ENCODE data around the gene CTU2.
A peak's percentile ranks its signal among the peaks of the same experiment; 100 is the strongest.

Gene CTU2

GRCh38 chr16:88703486-88704309 lies 2.6 kb upstream of the CTU2 start:
- Histone ChIP-seq H3K56ac (ENCODE audit: low read length) (no peak overlapping the region), H3K27ac (ENCODE audit: low read depth, low read length) (no peak overlapping the region), H3K4ac (ENCODE audit: low read depth, low read length) (no peak overlapping the region), H3K18ac (ENCODE audit: low read length) (no peak overlapping the region), H3K27me3 (ENCODE audit: insufficient read depth, low read length, poor library complexity) (no peaks in the 10 kb centered on the region), H3K23ac (ENCODE audit: low read length) (no peak overlapping the region), H2BK5ac (ENCODE audit: low read length) (no peak overlapping the region), H2AK5ac (ENCODE audit: low read length) (no peak overlapping the region), H4K5ac (ENCODE audit: low read length) (no peak overlapping the region), H3K36me3 (ENCODE audit: control insufficient read depth, insufficient read depth, low read length) (no peaks in the 10 kb centered on the region), H2BK15ac (replicated peaks; ENCODE audit: low read depth) (no peak overlapping the region), H3K4me3 (ENCODE audit: low read length) (no peak overlapping the region), H3K79me1 (ENCODE audit: low read length) (peaks cover 17% of the 10 kb centered on the region), H4K8ac (ENCODE audit: low read depth, low read length) (no peak overlapping the region), H3K4me2 (ENCODE audit: low read length) (no peak overlapping the region), H3K4me1 (ENCODE audit: control insufficient read depth, low read depth, low read length) (no peaks in the 10 kb centered on the region), H2BK120ac (ENCODE audit: low read depth, low read length) (no peak overlapping the region), H3K9ac (ENCODE audit: low read length) (no peak overlapping the region), H3K79me2 (ENCODE audit: control insufficient read depth, insufficient read depth, low read length) (peaks cover 8% of the 10 kb centered on the region)
- no peak for DNase-seq
- WGBS (ENCODE audit: extremely low coverage, insufficient coverage, low lambda C conversion rate), result no CpG with 5 or more reads among the region's 26 CpGs

GRCh38 chr16:88705076-88705684 lies 1.1 kb upstream of the CTU2 start:
- Histone ChIP-seq H3K4me1 (ENCODE audit: control insufficient read depth, low read depth, low read length) (no peaks in the 10 kb centered on the region), H3K4ac (ENCODE audit: low read depth, low read length) (no peak overlapping the region), H2BK15ac (replicated peaks; ENCODE audit: low read depth) (no peak overlapping the region), H3K27ac (ENCODE audit: low read depth, low read length) (no peak overlapping the region), H2BK120ac (ENCODE audit: low read depth, low read length) (no peak overlapping the region), H2BK5ac (ENCODE audit: low read length) (no peak overlapping the region), H3K9ac (ENCODE audit: low read length) (peak overlapping the region; percentile 80), H2AK5ac (ENCODE audit: low read length) (no peak overlapping the region), H4K8ac (ENCODE audit: low read depth, low read length) (no peak overlapping the region), H3K4me3 (ENCODE audit: low read length) (peak overlapping the region; percentile 79), H3K79me1 (ENCODE audit: low read length) (peaks cover 18% of the 10 kb centered on the region), H3K18ac (ENCODE audit: low read length) (no peak overlapping the region), H3K27me3 (ENCODE audit: insufficient read depth, low read length, poor library complexity) (no peaks in the 10 kb centered on the region), H3K79me2 (ENCODE audit: control insufficient read depth, insufficient read depth, low read length) (peaks cover 8% of the 10 kb centered on the region), H4K5ac (ENCODE audit: low read length) (no peak overlapping the region), H3K23ac (ENCODE audit: low read length) (no peak overlapping the region), H3K36me3 (ENCODE audit: control insufficient read depth, insufficient read depth, low read length) (no peaks in the 10 kb centered on the region), H3K56ac (ENCODE audit: low read length) (peak overlapping the region; percentile 86), H3K4me2 (ENCODE audit: low read length) (peak overlapping the region; percentile 85)
- no peak for DNase-seq
- no CpG with 5 or more reads among the region's 9 CpGs for WGBS (ENCODE audit: extremely low coverage, insufficient coverage, low lambda C conversion rate)

- Histone ChIP-seq H3K27me3 (ENCODE audit: insufficient read depth, low read length, poor library complexity) (no peaks in the 10 kb centered on the region), H3K18ac (ENCODE audit: low read length) (peak overlapping the region; percentile 81), H3K36me3 (ENCODE audit: control insufficient read depth, insufficient read depth, low read length) (no peaks in the 10 kb centered on the region), H4K5ac (ENCODE audit: low read length) (no peak overlapping the region), H3K79me1 (ENCODE audit: low read length) (peaks cover 18% of the 10 kb centered on the region), H3K79me2 (ENCODE audit: control insufficient read depth, insufficient read depth, low read length) (peaks cover 8% of the 10 kb centered on the region), H2BK15ac (replicated peaks; ENCODE audit: low read depth) (no peak overlapping the region), H4K8ac (ENCODE audit: low read depth, low read length) (no peak overlapping the region), H2BK5ac (ENCODE audit: low read length) (no peak overlapping the region), H3K56ac (ENCODE audit: low read length) (peak overlapping the region; percentile 86), H3K4me3 (ENCODE audit: low read length) (peak overlapping the region; percentile 79), H3K23ac (ENCODE audit: low read length) (no peak overlapping the region), H2BK120ac (ENCODE audit: low read depth, low read length) (no peak overlapping the region), H3K4me1 (ENCODE audit: control insufficient read depth, low read depth, low read length) (no peaks in the 10 kb centered on the region), H3K27ac (ENCODE audit: low read depth, low read length) (no peak overlapping the region), H3K9ac (ENCODE audit: low read length) (peak overlapping the region; percentile 80), H3K4ac (ENCODE audit: low read depth, low read length) (peak overlapping the region; percentile 22), H2AK5ac (ENCODE audit: low read length) (no peak overlapping the region), H3K4me2 (ENCODE audit: low read length) (peak overlapping the region; percentile 85)
- DNase-seq, result no peak
- WGBS (ENCODE audit: extremely low coverage, insufficient coverage, low lambda C conversion rate), result no CpG with 5 or more reads among the region's 57 CpGs
Measured at GRCh38 chr16:88705801-88706228, 488 bp upstream of the CTU2 start.

- DNase-seq, result no peak
- H3K4me1 ChIP-seq (ENCODE audit: control insufficient read depth, low read depth, low read length), result no peaks in the 10 kb centered on the region
Measured at GRCh38 chr16:88706965-88707826, 893 bp downstream of the CTU2 start.

GRCh38 chr16:88710556-88710955 lies 4.3 kb downstream of the CTU2 start:
- Histone ChIP-seq H3K4ac (ENCODE audit: low read depth, low read length) (no peak overlapping the region), H4K8ac (ENCODE audit: low read depth, low read length) (no peak overlapping the region), H3K36me3 (ENCODE audit: control insufficient read depth, insufficient read depth, low read length) (peaks cover 1% of the 10 kb centered on the region), H2AK5ac (ENCODE audit: low read length) (no peak overlapping the region), H3K4me1 (ENCODE audit: control insufficient read depth, low read depth, low read length) (no peaks in the 10 kb centered on the region), H3K79me2 (ENCODE audit: control insufficient read depth, insufficient read depth, low read length) (peaks cover 6% of the 10 kb centered on the region), H2BK15ac (replicated peaks; ENCODE audit: low read depth) (no peak overlapping the region), H4K5ac (ENCODE audit: low read length) (no peak overlapping the region), H3K4me3 (ENCODE audit: low read length) (no peak overlapping the region), H2BK5ac (ENCODE audit: low read length) (no peak overlapping the region), H3K23ac (ENCODE audit: low read length) (no peak overlapping the region), H2BK120ac (ENCODE audit: low read depth, low read length) (no peak overlapping the region), H3K27me3 (ENCODE audit: insufficient read depth, low read length, poor library complexity) (no peaks in the 10 kb centered on the region), H3K27ac (ENCODE audit: low read depth, low read length) (no peak overlapping the region), H3K18ac (ENCODE audit: low read length) (no peak overlapping the region), H3K4me2 (ENCODE audit: low read length) (no peak overlapping the region), H3K56ac (ENCODE audit: low read length) (no peak overlapping the region), H3K79me1 (ENCODE audit: low read length) (peaks cover 15% of the 10 kb centered on the region), H3K9ac (ENCODE audit: low read length) (no peak overlapping the region)
- no peak for DNase-seq
- WGBS (ENCODE audit: extremely low coverage, insufficient coverage, low lambda C conversion rate), result no CpG with 5 or more reads among the region's 16 CpGs

More at GRCh38 chr16:88706965-88707826, 893 bp downstream of the CTU2 start:
- Histone ChIP-seq H3K79me2 (ENCODE audit: control insufficient read depth, insufficient read depth, low read length) (peaks cover 8% of the 10 kb centered on the region), H3K4me2 (ENCODE audit: low read length) (peak overlapping the region; percentile 98), H4K8ac (ENCODE audit: low read depth, low read length) (no peak overlapping the region), H2BK120ac (ENCODE audit: low read depth, low read length) (no peak overlapping the region), H2AK5ac (ENCODE audit: low read length) (no peak overlapping the region), H3K4me3 (ENCODE audit: low read length) (peak overlapping the region; percentile 81), H4K5ac (ENCODE audit: low read length) (no peak overlapping the region), H3K27ac (ENCODE audit: low read depth, low read length) (no peak overlapping the region), H3K36me3 (ENCODE audit: control insufficient read depth, insufficient read depth, low read length) (no peaks in the 10 kb centered on the region), H3K56ac (ENCODE audit: low read length) (peak overlapping the region; percentile 94), H3K18ac (ENCODE audit: low read length) (no peak overlapping the region), H2BK5ac (ENCODE audit: low read length) (no peak overlapping the region), H3K27me3 (ENCODE audit: insufficient read depth, low read length, poor library complexity) (no peaks in the 10 kb centered on the region), H3K23ac (ENCODE audit: low read length) (no peak overlapping the region), H3K79me1 (ENCODE audit: low read length) (peaks cover 18% of the 10 kb centered on the region), H3K9ac (ENCODE audit: low read length) (peak overlapping the region; percentile 82), H2BK15ac (replicated peaks; ENCODE audit: low read depth) (no peak overlapping the region), H3K4ac (ENCODE audit: low read depth, low read length) (no peak overlapping the region)
- WGBS (ENCODE audit: extremely low coverage, insufficient coverage, low lambda C conversion rate), result no CpG with 5 or more reads among the region's 17 CpGs

All from mesendoderm (in vitro differentiated cells).